Ishikawa (cell line): ENCODE results near the gene MXRA8.

Source experiments
- CREB1 ChIP-seq: IDR thresholded peaks from 2 replicates; pipeline ENCODE4 v1.6.1; 2012; ENCODE audit warnings: low read depth
- RAD21 ChIP-seq: IDR thresholded peaks from 2 replicates; pipeline ENCODE4 v1.6.1; 2012; ENCODE audit warnings: low read depth
- YY1 ChIP-seq: IDR thresholded peaks from 2 replicates; pipeline ENCODE4 v1.6.1; 2012; ENCODE audit warnings: low read depth

GRCh38 chr1:1319646-1319941 is 38.8 kb downstream of the MXRA8 start:
- TF ChIP-seq RAD21: no peak
- TF ChIP-seq CREB1: no peak
- TF ChIP-seq YY1: no peak
